ENCODE results near the gene DOK3.

The DOK3 gene, protein sequence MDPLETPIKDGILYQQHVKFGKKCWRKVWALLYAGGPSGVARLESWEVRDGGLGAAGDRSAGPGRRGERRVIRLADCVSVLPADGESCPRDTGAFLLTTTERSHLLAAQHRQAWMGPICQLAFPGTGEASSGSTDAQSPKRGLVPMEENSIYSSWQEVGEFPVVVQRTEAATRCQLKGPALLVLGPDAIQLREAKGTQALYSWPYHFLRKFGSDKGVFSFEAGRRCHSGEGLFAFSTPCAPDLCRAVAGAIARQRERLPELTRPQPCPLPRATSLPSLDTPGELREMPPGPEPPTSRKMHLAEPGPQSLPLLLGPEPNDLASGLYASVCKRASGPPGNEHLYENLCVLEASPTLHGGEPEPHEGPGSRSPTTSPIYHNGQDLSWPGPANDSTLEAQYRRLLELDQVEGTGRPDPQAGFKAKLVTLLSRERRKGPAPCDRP

DNA sequence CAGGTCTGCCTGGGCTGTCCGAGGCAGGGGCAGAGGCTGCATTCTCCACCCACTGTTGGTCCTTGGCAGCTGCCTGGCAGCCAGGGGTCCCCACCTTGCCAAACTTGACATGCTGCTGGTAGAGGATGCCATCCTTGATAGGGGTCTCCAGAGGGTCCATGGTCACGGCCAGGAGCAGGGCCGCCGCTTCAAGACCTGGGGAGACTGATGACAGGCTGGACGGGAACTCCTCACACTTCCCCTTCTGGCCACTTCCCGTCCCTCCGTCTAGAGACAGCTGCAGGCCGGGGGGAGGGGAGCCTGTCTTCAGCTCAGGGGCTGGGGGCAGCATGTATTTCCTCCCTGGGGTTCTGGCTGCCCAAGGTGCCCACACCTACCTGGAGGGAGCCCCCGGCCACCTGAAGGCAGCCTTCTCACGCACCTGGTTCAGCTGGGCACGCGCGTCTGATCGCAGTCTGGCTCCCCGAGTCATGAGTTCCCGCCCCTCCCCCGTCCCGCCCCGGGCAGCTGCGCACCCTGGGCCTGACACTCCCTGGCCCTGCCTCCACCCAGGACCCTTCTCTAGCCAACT lies at the start of gene DOK3:
DOK3 (minus strand) TSS at position 446 of the 571 bp plus-strand sequence; CDS start at position 160, 286 bp downstream.
- DNase-seq (ENCODE audit: low spot score), result peak; percentile 73
- in situ Hi-C loops (cut with MboI; ENCODE audit: low sequenced_read_pairs, unreplicated experiment), result no loop called here

DNA sequence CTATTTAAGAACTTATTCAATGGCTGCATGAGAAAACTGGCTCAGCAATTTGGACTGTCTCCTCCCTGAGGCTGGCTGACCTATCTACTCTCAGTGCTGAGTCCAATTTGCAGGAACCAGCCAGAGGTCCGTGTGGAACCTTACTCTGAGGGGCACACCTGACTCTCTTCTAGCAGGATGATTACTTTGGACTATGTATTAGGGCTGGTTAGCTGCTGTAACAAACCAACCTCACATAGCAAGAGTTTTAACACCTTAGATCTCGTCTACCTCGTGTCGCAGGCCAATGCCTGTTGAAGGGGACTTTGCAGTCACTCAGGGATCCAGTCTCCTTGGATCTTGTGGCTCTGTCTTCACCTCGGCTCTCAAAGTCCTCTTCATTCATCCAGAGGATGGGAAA lies 48.2 kb upstream of the DOK3 start:
- in situ Hi-C loops (cut with MboI; ENCODE audit: low sequenced_read_pairs, unreplicated experiment), result no loop called here
- DNase-seq (ENCODE audit: low spot score), result no peak
- TF ChIP-seq, protein P1, sequence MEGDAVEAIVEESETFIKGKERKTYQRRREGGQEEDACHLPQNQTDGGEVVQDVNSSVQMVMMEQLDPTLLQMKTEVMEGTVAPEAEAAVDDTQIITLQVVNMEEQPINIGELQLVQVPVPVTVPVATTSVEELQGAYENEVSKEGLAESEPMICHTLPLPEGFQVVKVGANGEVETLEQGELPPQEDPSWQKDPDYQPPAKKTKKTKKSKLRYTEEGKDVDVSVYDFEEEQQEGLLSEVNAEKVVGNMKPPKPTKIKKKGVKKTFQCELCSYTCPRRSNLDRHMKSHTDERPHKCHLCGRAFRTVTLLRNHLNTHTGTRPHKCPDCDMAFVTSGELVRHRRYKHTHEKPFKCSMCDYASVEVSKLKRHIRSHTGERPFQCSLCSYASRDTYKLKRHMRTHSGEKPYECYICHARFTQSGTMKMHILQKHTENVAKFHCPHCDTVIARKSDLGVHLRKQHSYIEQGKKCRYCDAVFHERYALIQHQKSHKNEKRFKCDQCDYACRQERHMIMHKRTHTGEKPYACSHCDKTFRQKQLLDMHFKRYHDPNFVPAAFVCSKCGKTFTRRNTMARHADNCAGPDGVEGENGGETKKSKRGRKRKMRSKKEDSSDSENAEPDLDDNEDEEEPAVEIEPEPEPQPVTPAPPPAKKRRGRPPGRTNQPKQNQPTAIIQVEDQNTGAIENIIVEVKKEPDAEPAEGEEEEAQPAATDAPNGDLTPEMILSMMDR (IDR thresholded peaks at IDR 0.05; ENCODE audit: borderline replicate concordance, control extremely low read depth, extremely low read depth, insufficient read depth, missing control alignments), result no peak

More for the DNA sequence above, at the start of gene DOK3:
- TF ChIP-seq, protein P1 (IDR thresholded peaks at IDR 0.05; ENCODE audit: borderline replicate concordance, control extremely low read depth, extremely low read depth, insufficient read depth, missing control alignments), result no peak

DNA sequence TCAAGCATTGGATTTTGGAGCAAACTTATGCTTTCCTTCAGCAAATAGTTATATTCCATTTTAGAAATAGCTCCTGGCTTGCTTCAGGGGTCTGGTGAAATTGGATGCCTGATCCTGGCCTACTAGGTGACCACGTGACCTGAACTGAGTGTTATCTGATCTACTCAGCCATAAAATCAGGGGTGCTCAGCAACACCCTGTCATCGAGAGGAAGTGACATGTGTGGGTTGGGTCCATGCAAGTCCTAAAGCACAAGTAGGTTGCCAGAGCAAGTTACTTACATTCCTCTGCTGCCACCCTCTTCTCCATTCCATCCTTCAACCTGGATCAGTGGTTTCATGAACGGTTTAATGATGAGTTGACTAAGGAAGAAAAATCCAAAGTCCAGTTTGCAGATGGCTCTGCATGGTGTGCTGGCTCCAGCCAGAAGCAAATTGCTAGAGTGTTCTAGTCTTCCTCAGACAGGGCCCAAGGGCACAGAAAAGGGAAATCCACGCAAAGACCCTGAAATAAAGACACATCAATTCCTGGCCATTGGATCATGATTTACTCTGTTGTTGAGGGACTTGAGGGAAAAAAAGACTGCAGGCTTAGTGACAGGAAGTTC lies 47.5 kb upstream of the DOK3 start:
- DNase-seq (ENCODE audit: low spot score), result no peak
- in situ Hi-C loops (cut with MboI; ENCODE audit: low sequenced_read_pairs, unreplicated experiment), result no loop called here
- TF ChIP-seq, protein P1 (IDR thresholded peaks at IDR 0.05; ENCODE audit: borderline replicate concordance, control extremely low read depth, extremely low read depth, insufficient read depth, missing control alignments), result no peak

DNA sequence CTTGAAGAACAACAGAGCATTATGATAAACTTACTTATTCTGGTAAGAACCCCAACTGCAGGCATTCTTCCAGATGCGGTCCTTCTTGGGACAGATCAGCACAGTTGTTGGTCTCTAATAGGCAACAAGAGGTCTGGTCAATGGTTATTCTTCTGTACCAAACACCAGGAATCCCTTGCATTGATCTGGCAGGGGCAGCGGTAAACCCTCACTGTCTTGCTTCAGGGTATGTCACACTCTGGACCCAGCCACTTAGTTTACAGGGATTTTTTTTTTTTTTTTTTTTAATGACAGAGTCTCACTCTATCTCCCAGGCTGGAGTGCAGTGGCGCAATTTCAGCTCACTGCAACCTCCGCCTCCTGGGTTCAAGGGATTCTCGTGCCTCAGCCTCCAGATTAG lies 46.0 kb upstream of the DOK3 start:
- in situ Hi-C loops (cut with MboI; ENCODE audit: low sequenced_read_pairs, unreplicated experiment), result no loop called here
- TF ChIP-seq, protein P1 (IDR thresholded peaks at IDR 0.05; ENCODE audit: borderline replicate concordance, control extremely low read depth, extremely low read depth, insufficient read depth, missing control alignments), result no peak
- no peak for DNase-seq (ENCODE audit: low spot score)

DNA sequence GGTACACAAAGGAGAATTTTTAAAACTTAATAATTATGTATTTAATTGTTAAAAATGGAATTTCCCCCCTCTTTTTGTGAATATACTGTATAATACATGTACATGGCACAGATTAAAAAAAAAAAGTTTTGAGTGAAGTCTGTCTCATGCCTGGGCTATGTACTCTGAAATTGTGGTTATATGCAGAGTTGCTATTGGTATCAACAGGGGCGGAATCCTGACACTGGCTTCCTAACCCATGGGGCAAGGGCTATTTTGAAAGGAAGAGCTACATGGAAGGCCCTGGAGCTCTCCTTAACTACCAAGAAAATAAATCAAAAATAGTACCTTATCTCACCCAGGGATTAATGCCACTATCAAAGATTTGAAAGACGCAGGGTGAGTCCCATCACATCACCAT lies 45.6 kb upstream of the DOK3 start:
- in situ Hi-C loops (cut with MboI; ENCODE audit: low sequenced_read_pairs, unreplicated experiment), result no loop called here

DNA sequence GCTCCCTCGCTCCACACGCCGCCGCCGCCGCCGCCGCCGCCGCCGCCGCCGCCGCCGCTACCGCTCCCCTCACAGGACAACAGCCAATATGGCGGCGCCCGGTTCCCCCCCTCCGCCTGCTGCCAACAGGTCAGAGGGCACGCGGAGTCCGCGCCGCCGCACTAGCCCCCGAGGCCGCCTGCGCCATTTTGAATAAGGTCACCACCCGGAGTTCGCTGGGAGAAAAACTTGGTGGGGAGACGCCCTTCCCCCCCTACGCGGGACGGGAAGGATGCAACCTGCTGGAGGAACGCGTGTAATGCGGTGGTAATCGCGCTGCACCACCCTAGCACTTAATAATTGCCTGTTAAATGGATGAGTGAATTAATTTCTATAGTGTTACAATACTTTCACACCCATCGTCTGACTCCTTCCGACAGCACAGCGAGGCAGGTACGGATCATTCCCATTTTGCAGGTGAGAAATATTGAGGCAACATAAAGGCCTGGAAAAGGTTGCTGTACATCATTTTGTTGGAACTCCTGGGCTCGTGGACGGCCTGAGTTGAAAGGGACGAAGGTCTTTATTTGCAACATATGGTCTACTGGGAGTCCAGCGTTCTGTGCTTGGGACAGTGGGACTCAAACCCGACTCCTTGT lies 45.0 kb upstream of the DOK3 start, which contains the start of gene FAM193B:
FAM193B (minus strand) TSS at position 90 of the 638 bp plus-strand sequence. CDS start 105 bp downstream, outside the sequence.
- TF ChIP-seq, protein P1 (IDR thresholded peaks at IDR 0.05; ENCODE audit: borderline replicate concordance, control extremely low read depth, extremely low read depth, insufficient read depth, missing control alignments), result no peak
- in situ Hi-C loops (cut with MboI; ENCODE audit: low sequenced_read_pairs, unreplicated experiment), result no loop called here
- peak; percentile 99 for DNase-seq (ENCODE audit: low spot score)

More for the DNA sequence above, 45.6 kb upstream of the DOK3 start:
- TF ChIP-seq, protein P1 (IDR thresholded peaks at IDR 0.05; ENCODE audit: borderline replicate concordance, control extremely low read depth, extremely low read depth, insufficient read depth, missing control alignments), result no peak
- no peak for DNase-seq (ENCODE audit: low spot score)

Data from GM13976 (cell line).